Measurements from ENCODE around the gene SYDE1.

Gene SYDE1

GRCh38 chr19:15099017-15099582 is 8.1 kb upstream of the SYDE1 start:
- no peak for TF ChIP-seq CTCF (IDR thresholded peaks at IDR 0.05; ENCODE audit: low read depth, low read length, missing control alignments)
- no peak for DNase-seq (ENCODE audit: low read depth)
- no peak overlapping the region for H3K4me3 ChIP-seq (ENCODE audit: low read depth, low read length)

- H3K4me3 ChIP-seq (ENCODE audit: low read depth, low read length): no peak overlapping the region
- TF ChIP-seq CTCF (IDR thresholded peaks at IDR 0.05; ENCODE audit: low read depth, low read length, missing control alignments): peak; percentile 81
- DNase-seq (ENCODE audit: low read depth): peak; percentile 12
Measured at GRCh38 chr19:15101479-15102082, 5.6 kb upstream of the SYDE1 start.

- TF ChIP-seq CTCF (IDR thresholded peaks at IDR 0.05; ENCODE audit: low read depth, low read length, missing control alignments): no peak
- DNase-seq (ENCODE audit: low read depth): no peak
- H3K4me3 ChIP-seq (ENCODE audit: low read depth, low read length): no peak overlapping the region
Measured at GRCh38 chr19:15104003-15104402, 3.2 kb upstream of the SYDE1 start.

GRCh38 chr19:15104411-15104810 is 2.8 kb upstream of the SYDE1 start:
- TF ChIP-seq CTCF (IDR thresholded peaks at IDR 0.05; ENCODE audit: low read depth, low read length, missing control alignments): no peak
- DNase-seq (ENCODE audit: low read depth): no peak
- no peak overlapping the region for H3K4me3 ChIP-seq (ENCODE audit: low read depth, low read length)

- no peak overlapping the region for H3K4me3 ChIP-seq (ENCODE audit: low read depth, low read length)
- no peak for TF ChIP-seq CTCF (IDR thresholded peaks at IDR 0.05; ENCODE audit: low read depth, low read length, missing control alignments)
- DNase-seq (ENCODE audit: low read depth): no peak
Measured at GRCh38 chr19:15105044-15105443, 2.2 kb upstream of the SYDE1 start.

- TF ChIP-seq CTCF (IDR thresholded peaks at IDR 0.05; ENCODE audit: low read depth, low read length, missing control alignments): no peak
- no peak overlapping the region for H3K4me3 ChIP-seq (ENCODE audit: low read depth, low read length)
- no peak for DNase-seq (ENCODE audit: low read depth)
Measured at GRCh38 chr19:15108145-15108844, 1.1 kb downstream of the SYDE1 start.

All from GM12864 (cell line).